Measurements from ENCODE around the gene ACP2. TPM values are rescaled to one million over a fixed set of nuclear protein-coding genes. Genes with fewer than 3 reads are reported as not detected.

Gene ACP2
- total RNA-seq, 2 experiments from 2014 or later = 9.4 to 13.4 TPM

DNA sequence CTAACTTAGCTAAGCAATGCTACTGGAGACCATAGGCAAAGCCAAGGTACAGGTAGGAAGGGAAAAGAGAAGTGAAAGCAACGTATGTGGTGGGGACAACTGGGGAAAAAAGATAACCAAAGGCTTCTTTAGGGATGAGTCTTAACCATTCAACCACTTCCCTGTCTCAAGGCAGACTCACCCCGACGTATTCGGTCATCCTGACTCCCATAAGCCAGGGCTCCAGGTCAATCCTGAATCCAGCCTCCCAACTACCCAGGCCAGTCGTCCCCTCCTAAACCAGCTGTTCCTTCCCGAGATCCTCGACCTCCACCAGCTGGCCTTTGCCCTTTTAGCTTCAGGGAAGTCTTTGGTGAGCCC, 330 bp downstream of the ACP2 start:
- H3K9me3 Mint-ChIP-seq = no peaks in the 10 kb centered on the region
- ChIA-PET CTCF (interaction anchor here (0.6 to 6.6 kb wide), 14 partner anchors 11 to 164 kb away, joined by 3 to 47 read pairs (median 5); partner anchors contain the start of genes DDB2 and NR1H3), POLR2A (interaction anchor here (0.7 to 9.2 kb wide), 15 partner anchors 9 to 177 kb away, joined by 3 to 118 read pairs (median 6); partner anchors contain the start of genes DDB2, NR1H3, PACSIN3 and PSMC3)
- DNase-seq (no peak), ATAC-seq (peak; percentile 7)
- H3K4me1 Mint-ChIP-seq (ENCODE audit: low read depth) = peaks cover 24% of the 10 kb centered on the region
- no peaks in the 10 kb centered on the region for H3K27me3 Mint-ChIP-seq
- peak overlapping the region; percentile 95 for H3K4me3 Mint-ChIP-seq
- TF ChIP-seq, protein P1, sequence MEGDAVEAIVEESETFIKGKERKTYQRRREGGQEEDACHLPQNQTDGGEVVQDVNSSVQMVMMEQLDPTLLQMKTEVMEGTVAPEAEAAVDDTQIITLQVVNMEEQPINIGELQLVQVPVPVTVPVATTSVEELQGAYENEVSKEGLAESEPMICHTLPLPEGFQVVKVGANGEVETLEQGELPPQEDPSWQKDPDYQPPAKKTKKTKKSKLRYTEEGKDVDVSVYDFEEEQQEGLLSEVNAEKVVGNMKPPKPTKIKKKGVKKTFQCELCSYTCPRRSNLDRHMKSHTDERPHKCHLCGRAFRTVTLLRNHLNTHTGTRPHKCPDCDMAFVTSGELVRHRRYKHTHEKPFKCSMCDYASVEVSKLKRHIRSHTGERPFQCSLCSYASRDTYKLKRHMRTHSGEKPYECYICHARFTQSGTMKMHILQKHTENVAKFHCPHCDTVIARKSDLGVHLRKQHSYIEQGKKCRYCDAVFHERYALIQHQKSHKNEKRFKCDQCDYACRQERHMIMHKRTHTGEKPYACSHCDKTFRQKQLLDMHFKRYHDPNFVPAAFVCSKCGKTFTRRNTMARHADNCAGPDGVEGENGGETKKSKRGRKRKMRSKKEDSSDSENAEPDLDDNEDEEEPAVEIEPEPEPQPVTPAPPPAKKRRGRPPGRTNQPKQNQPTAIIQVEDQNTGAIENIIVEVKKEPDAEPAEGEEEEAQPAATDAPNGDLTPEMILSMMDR (IDR thresholded peaks at IDR 0.05) = no peak
- H3K27ac Mint-ChIP-seq = peak overlapping the region; percentile 98
- peaks cover 3% of the 10 kb centered on the region for H3K36me3 Mint-ChIP-seq (ENCODE audit: low read depth)
- intact Hi-C loops (cut with micrococcal nuclease) = no loop called here

DNA sequence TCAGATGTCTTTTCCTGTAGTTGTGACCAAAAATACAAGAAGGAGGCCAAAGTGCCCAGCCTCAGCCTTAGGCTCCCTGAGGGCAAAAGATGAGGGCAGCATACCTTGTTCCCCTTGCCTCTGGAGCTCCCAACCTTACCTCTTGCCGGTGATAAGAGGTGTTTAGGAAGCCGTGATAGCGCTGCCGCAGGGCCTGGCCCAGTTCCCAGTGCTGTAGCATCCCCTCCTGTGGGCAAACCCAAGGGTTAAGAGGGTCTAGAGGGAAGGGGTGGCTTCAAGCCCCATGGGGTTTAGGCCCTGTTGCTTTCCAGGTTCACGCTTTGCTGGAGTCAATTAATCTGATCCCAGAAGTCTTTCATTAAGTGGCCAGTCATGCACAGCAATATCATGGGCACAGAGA, 1.1 kb downstream of the ACP2 start:
- peaks cover 24% of the 10 kb centered on the region for H3K4me1 Mint-ChIP-seq (ENCODE audit: low read depth)
- POLR2A ChIA-PET = interaction anchor here (0.8 to 9.2 kb wide), 11 partner anchors 8 to 70 kb away, joined by 3 to 118 read pairs (median 9); partner anchors contain the start of genes DDB2 and PACSIN3
- ATAC-seq = no peak
- no peaks in the 10 kb centered on the region for H3K27me3 Mint-ChIP-seq
- H3K27ac Mint-ChIP-seq = no peak overlapping the region
- TF ChIP-seq, protein P1 (IDR thresholded peaks at IDR 0.05) = no peak
- peak overlapping the region; percentile 95 for H3K4me3 Mint-ChIP-seq
- CTCF ChIA-PET = interaction anchor here (0.9 to 6.6 kb wide), 9 partner anchors 12 to 165 kb away, joined by 3 to 47 read pairs (median 5); partner anchors contain the start of gene NR1H3
- peaks cover 4% of the 10 kb centered on the region for H3K36me3 Mint-ChIP-seq (ENCODE audit: low read depth)
- H3K9me3 Mint-ChIP-seq = no peaks in the 10 kb centered on the region
- no peak for DNase-seq
- intact Hi-C loops (cut with micrococcal nuclease) = no loop called here

DNA sequence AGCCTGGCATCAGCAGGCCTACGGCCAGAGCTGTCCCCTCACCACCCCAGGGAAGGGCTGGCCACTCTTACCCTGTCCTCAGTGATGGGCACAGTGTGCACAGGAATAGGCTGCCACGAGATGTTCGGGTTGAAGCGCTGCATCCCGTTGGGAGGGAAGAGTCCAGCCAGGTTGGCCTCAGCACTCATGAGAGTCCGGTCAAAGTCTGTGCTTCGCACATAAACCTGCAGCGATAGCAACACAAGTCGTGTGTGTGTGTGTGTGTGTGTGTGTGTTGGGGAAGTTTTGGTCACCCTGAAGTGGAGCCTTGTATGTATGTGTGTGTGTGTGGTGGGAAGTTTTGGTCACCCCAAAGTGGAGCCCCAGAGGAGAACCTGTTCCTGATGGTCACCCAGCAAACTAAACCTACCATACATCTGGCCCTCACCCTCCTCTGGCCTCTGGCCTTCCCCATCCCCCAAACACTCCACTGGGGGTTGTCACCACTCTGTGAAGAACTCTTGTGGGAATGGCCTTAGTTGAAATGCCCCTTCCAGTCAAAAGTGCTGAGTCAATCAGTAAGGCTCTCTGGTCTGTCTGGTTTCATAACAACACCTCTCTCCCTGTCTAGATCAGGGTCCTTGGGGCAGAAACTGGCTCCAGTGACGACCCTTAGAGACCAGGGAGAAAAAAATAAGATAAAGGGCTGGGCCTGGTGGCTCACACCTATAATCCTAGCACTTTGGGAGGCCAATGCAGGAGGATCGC, 2.8 kb downstream of the ACP2 start:
- ATAC-seq = no peak
- peaks cover 24% of the 10 kb centered on the region for H3K4me1 Mint-ChIP-seq (ENCODE audit: low read depth)
- DNase-seq = no peak
- ChIA-PET CTCF (interaction anchor here (0.8 to 6.6 kb wide), 3 partner anchors 10 to 18 kb away, joined by 3 to 47 read pairs (median 3); partner anchors contain the start of gene NR1H3), POLR2A (interaction anchor here (1.0 to 9.2 kb wide), 5 partner anchors 12 to 181 kb away, joined by 3 to 118 read pairs (median 4); partner anchors contain the start of genes NR1H3 and PSMC3)
- intact Hi-C loops (cut with micrococcal nuclease) = no loop called here
- H3K27ac Mint-ChIP-seq = no peak overlapping the region
- no peak overlapping the region for H3K4me3 Mint-ChIP-seq
- H3K27me3 Mint-ChIP-seq = no peaks in the 10 kb centered on the region
- TF ChIP-seq, protein P1 (IDR thresholded peaks at IDR 0.05) = no peak
- H3K36me3 Mint-ChIP-seq (ENCODE audit: low read depth) = peaks cover 18% of the 10 kb centered on the region
- no peaks in the 10 kb centered on the region for H3K9me3 Mint-ChIP-seq

DNA sequence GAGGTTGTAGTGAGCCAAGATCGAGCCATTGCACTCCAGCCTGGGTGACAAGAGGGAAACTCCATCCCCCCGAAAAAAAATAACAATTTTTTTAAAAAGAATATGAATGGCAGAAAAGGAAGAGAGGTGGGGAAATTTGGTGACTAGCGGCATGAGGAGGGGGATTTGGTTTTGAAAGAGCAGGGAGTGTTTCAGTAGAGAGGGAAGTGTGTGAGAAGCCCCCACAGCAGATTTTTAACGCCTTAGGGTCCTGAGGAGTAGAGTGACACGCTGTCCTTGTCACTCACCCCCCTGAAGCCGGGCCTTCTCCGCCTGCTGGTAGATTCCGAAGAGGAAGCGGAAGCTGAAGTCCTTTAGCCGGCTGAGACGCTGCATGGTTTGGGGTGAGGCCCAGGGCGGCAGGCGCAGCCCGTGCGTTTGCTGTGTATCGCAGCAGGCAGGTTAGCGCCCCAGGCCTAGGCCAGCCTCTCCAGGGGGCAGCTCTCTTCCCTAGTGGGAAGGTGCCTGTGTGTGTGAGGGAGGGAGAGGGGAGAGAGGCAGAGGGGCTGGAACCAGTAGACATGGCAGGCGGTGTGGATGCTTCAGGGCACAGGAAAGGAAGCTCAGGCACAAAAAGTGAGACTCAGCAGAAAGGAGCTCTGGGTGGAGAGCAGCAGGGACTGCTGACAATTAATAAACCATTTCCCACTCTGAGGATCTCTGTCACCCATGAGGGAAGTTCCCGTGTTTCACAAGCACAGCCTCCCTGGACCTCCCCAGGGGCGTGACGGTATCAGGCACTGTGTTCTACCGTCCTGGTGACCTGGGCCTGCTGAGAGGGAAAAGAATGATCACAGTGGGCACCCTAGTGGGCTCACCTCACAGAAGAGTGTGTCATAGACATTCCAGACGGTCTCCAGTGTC, 3.9 kb downstream of the ACP2 start:
- TF ChIP-seq, protein P1 (IDR thresholded peaks at IDR 0.05) = no peak
- intact Hi-C loops (cut with micrococcal nuclease) = no loop called here
- no peak for ATAC-seq
- CTCF ChIA-PET = no interaction called here
- DNase-seq = no peak
- POLR2A ChIA-PET = interaction anchor here (0.7 to 9.2 kb wide), 9 partner anchors 11 to 496 kb away, joined by 3 to 118 read pairs (median 4); partner anchors contain the start of gene NR1H3
- Mint-ChIP-seq H3K36me3 (ENCODE audit: low read depth) (peaks cover 27% of the 10 kb centered on the region), H3K27ac (no peak overlapping the region), H3K4me3 (no peak overlapping the region), H3K9me3 (no peaks in the 10 kb centered on the region), H3K27me3 (no peaks in the 10 kb centered on the region), H3K4me1 (ENCODE audit: low read depth) (peaks cover 20% of the 10 kb centered on the region)

Data from activated CD8-positive, alpha-beta T cell treated with anti-CD3 and anti-CD28 coated beads for 36 hours (primary cell).